ENCODE measurements around the gene LIMK1.

GRCh38 chr7:74078461-74078860 is 5.1 kb upstream of the LIMK1 start:
- TF ChIP-seq POLR2A (IDR thresholded peaks at IDR 0.05; ENCODE audit: low read length): no peak
- no peak for TF ChIP-seq GATA1 (IDR thresholded peaks at IDR 0.05; ENCODE audit: low read depth, low read length)
